Measurements from ENCODE around the gene NF2. TPM values are rescaled to one million over a fixed set of nuclear protein-coding genes. Genes with fewer than 3 reads are reported as not detected.

NF2 gene
- total RNA-seq, 1 donor from 2014 or later, result 140 TPM

GRCh38 chr22:29598684-29599020 lies 4.8 kb upstream of the NF2 start:
- no peak for TF ChIP-seq CTCF (conservative IDR thresholded peaks at IDR 0.05; ENCODE audit: low read depth, low read length)
- DNase-seq (ENCODE audit: low read depth), result no peak
- H3K4me3 ChIP-seq (ENCODE audit: low read depth, low read length), result no peak overlapping the region

GRCh38 chr22:29604076-29604360 lies 585 bp downstream of the NF2 start:
- no peak for DNase-seq (ENCODE audit: low read depth)
- peak overlapping the region; percentile 99 for H3K4me3 ChIP-seq (ENCODE audit: low read depth, low read length)
- no peak for TF ChIP-seq CTCF (conservative IDR thresholded peaks at IDR 0.05; ENCODE audit: low read depth, low read length)

GRCh38 chr22:29605527-29605850 lies 2.1 kb downstream of the NF2 start:
- no peak for DNase-seq (ENCODE audit: low read depth)
- TF ChIP-seq CTCF (conservative IDR thresholded peaks at IDR 0.05; ENCODE audit: low read depth, low read length), result no peak
- peak overlapping the region; percentile 99 for H3K4me3 ChIP-seq (ENCODE audit: low read depth, low read length)

GRCh38 chr22:29606320-29606719 lies 2.9 kb downstream of the NF2 start:
- TF ChIP-seq CTCF (conservative IDR thresholded peaks at IDR 0.05; ENCODE audit: low read depth, low read length), result no peak
- H3K4me3 ChIP-seq (ENCODE audit: low read depth, low read length), result no peak overlapping the region
- no peak for DNase-seq (ENCODE audit: low read depth)

GRCh38 chr22:29607426-29607825 lies 4.0 kb downstream of the NF2 start:
- TF ChIP-seq CTCF (conservative IDR thresholded peaks at IDR 0.05; ENCODE audit: low read depth, low read length), result no peak
- no peak overlapping the region for H3K4me3 ChIP-seq (ENCODE audit: low read depth, low read length)
- DNase-seq (ENCODE audit: low read depth), result no peak

GRCh38 chr22:29609139-29609538 lies 5.7 kb downstream of the NF2 start:
- no peak overlapping the region for H3K4me3 ChIP-seq (ENCODE audit: low read depth, low read length)
- no peak for DNase-seq (ENCODE audit: low read depth)
- TF ChIP-seq CTCF (conservative IDR thresholded peaks at IDR 0.05; ENCODE audit: low read depth, low read length), result peak; percentile 65

- no peak for DNase-seq (ENCODE audit: low read depth)
- no peak overlapping the region for H3K4me3 ChIP-seq (ENCODE audit: low read depth, low read length)
- TF ChIP-seq CTCF (conservative IDR thresholded peaks at IDR 0.05; ENCODE audit: low read depth, low read length), result no peak
Observed at GRCh38 chr22:29610780-29611179, 7.3 kb downstream of the NF2 start.
